GM19193 (cell line): ENCODE results near the gene CCDC73.

Experiments used
- POLR2A ChIP-seq: IDR thresholded peaks from 4 replicates; pipeline ENCODE4 v1.6.1; 2011; ENCODE audit not compliant: insufficient read depth, insufficient read length; ENCODE audit errors: extremely low read depth

The CCDC73 gene

DNA sequence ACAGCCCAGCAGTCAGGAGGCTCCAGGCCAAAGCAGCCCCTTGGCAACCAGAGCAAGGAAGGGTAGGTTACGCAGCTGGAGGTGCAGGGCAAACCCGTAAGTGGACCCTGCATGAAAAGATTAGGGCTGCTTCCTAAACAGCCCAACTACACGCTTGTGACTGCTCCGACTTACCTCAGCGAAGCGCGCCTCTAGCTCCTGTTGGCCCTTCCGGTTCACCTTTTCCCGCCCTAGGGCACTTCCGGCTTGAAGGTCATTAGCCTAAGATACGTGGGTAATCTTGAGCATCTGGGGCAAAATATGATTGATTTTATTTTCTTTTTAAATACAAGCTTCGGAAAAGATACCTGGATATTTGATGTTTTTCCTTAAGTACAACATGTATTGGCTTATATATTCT lies at the start of gene CCDC73:
TSS of gene CCDC73 (minus strand) at position 224 of the 400 bp plus-strand sequence. CDS start 34,419 bp downstream, outside the sequence.
- no peak for TF ChIP-seq POLR2A

DNA sequence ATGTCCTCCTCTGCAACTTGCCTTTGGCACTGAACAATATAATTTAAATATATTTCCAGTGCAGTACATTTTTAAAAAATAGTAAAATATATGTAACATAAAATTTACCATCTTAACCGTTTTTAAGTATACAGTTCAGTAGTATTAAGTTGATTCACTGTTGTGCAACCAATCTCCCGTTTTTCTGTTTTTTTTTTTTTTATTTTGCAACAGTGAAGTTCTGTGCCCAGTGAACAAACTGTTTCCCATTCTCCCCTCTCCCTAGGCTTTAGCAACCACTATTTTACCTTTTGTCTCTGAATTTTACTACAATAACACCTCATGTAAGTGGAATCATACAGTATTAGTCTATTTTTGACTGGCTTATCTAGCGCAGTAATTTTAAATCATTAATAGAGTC lies 49.1 kb upstream of the CCDC73 start:
- no peak for TF ChIP-seq POLR2A

DNA sequence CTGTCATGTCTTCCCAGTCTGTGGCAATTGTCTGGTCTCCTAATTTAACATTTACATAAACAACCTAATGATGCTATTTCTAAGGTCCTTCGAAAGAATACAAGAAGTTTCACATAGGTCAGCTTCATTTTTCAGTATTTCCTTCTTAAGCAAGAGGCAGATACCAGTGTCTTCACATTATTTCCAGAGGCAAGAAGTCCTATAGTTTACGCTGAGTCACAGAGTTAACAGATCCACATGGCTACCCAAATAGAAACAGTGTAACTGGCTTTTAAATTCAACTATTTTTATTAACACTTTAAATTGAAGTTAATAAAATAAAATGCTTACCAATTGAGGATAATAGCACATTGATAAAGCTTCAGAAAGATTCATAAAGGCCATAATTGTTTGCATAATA lies 46.1 kb upstream of the CCDC73 start:
- no peak for TF ChIP-seq POLR2A

DNA sequence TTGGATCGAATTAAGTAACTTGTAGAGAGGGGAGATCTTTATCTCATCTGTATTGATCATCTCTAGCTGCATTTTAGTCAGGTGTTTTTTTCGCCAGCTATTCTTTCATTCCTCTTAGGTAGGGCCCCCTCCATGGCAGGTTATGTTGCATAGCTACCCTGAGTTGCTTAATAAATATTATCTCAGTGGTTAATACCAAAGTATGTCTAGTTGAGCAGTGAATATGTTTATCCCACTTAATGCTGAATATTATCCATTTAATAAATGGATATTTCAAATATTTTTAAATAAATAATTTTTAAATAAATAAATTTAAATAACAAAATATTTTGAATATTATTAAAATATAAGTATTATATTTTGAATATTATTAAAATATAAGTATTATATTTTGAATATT lies 44.8 kb upstream of the CCDC73 start:
- no peak for TF ChIP-seq POLR2A

DNA sequence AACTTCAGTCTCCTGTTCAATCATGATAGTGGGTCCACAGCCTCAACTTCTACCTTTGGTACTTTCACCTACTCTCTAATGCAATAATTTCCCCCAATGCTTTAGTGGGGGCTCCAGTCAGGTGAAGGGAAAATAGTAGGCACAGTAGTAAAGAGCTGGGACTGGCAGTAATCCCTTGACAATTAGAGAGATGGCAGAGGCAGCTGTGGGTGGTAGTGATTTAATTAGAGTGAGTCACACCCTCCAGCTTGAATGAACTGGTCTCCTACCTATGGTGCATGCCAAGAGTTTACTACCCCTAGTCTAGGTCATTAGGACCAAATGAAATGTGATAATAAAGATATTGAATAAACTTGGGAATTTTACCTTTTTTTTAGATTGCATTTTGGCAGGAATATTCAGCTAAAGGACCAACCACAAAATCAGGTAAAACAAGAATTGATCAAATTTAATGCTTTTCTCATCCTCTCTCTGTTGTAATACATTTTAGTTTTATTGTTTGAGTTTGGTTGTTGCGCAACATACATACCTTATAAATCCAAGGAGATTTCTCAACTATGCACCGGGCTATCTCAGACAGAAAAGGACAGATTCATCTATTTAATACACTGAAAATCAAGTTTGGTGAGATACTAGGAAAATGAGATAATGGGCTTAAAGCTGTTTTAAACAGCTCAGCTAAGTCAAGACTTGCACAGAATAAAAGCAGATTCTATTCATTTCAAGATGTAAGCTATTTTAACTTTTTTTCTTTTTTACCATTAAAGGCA lies 44.2 kb upstream of the CCDC73 start:
- TF ChIP-seq POLR2A, result no peak

DNA sequence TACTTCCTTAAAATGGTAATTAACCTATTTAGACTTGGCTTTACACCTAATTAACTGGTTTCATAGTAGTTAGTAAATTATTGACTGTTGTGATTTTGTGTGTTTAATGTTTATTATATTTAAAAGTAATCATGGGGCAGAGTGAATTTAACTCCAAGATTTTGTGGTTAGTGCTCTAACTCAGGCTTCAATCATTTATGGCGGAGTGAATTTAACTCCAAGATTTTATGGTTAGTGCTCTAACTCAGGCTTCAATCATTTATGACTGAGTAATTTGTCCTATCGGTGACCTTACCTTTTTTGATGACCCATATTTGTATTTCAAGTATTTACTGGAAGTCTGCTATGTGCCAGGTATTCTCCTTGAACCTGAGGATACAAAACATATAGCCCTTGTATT lies 42.5 kb upstream of the CCDC73 start:
- TF ChIP-seq POLR2A, result no peak

DNA sequence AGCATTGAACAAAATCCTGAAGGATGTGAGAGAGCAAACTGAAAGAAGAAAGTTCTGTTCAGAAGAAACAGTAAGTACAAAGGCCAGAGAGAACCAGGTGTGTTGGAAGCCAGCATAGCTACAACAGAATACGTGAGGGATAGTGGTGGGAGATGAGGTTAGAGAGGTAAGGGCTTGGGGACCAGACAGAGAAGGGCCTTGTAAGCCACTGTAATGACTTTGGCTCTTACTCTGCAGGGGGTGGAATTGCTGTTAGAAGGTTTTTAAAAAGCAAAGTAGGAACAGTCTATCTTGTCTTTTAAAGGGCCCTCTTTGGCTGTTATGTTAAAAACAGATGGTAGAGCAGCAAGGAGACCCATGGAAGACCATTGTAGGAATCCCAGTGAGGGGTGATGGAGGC lies 39.5 kb upstream of the CCDC73 start:
- no peak for TF ChIP-seq POLR2A

DNA sequence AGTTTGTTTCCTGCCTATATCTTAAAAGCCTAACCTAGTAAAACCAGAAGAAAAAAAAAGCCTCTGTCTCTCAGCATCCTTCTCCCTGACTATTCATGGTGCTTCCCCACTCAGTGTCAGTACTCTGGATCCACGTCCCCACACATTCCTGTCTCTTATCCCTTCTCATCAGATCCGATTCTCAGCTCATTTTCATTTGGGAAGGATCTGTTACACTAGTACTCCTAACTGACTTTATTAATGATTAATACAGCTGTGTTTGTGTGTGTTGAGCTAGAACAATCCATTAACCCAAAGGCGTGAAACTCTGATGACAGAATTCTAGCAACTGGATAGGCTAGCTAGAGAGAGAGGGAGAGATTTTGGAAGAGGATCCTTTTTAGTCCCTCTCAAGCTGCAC lies 36.8 kb upstream of the CCDC73 start:
- TF ChIP-seq POLR2A, result no peak

DNA sequence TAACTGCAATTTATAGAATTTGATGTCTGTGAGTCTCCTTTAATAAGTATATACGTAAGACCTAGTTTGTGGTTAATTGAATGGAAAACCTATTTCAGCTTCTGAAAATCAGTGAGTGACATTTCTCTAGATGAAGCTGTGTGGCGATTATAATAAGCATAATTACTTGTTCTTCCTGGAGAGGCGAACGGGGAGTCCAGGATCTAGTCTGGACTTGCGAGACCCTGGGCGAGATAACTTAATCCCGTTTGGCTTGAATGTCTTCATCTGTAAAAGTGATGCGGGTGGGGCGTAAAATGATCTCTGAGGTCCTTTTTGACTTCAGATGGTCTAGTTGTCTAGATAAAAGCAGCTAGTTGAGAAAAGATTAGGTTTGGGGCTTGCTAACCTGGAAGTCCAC lies 36.3 kb upstream of the CCDC73 start:
- no peak for TF ChIP-seq POLR2A

DNA sequence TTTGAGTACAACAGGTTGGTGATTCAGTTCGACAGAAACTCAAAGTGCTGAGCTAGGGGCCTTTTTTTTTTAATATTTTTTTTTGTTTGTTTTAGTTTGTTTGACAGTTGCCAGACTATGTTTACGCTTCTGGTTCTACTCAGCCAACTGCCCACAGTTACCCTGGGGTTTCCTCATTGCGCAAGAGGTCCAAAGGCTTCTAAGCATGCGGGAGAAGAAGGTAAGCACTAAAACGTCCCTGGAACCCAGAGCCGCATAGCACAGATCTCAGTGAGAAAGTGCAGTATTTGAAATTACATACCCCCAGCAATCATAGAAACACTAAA lies 35.9 kb upstream of the CCDC73 start:
- no peak for TF ChIP-seq POLR2A

DNA sequence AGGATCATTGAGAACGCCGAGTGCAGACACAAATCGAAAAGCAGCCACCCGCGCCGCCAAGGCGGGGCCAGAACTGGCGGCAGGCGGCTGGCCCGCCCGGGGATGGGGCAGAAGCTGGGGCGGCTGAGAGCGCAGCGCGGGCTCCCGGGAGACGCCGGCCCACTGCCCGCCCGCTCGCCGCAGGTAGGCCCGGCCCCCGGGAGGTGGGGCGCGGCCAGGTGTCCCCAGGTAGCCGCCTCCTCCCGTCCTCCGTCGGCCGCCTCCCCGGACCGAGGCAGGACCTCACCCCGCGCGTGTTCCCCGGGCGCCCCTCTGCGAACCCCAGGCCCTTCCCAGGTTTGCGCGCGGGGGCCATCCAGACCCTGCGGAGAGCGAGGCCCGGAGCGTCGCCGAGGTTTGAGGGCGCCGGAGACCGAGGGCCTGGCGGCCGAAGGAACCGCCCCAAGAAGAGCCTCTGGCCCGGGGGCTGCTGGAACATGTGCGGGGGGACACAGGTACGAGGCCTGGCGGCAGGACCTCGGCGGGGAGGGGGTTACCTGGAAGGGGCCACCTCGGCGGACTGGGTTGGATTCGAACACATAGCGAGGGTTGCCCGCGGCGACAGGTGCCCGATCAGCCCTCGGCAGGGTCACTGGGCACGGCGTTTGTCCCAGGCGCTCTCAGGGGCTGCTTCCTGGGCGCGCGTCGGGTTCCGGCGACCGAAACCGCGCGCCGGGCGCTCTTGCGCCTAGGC lies 35.4 kb upstream of the CCDC73 start, which contains the start of gene PRRG4:
TSS of gene PRRG4 (plus strand) at position 248 of the 733 bp plus-strand sequence. CDS start 603 bp downstream, outside the sequence.
- peak; percentile 76 for TF ChIP-seq POLR2A

DNA sequence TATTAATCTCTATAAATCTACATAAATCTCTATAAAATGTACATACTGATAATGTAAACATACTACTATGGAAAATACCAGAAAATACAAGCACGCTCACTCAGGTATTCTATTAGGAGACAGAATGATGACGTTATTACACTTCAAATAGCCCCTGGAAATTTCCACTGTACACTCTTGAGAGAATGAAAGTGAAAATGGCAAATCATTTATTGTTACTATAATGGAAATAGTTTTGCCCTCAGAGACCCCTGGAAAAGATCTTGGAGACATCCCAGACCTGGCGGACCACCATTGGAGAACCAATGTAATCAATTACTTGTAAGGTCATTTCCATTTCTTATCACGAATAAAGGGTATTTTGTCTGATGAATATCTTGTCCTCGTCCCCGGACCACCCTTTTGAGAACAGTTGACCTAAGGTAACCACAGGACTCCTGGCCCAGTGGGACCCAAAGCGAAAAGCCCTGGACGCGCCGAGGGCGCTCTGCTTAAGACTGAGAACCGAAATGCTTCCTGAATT lies 34.8 kb upstream of the CCDC73 start:
- TF ChIP-seq POLR2A, result no peak

DNA sequence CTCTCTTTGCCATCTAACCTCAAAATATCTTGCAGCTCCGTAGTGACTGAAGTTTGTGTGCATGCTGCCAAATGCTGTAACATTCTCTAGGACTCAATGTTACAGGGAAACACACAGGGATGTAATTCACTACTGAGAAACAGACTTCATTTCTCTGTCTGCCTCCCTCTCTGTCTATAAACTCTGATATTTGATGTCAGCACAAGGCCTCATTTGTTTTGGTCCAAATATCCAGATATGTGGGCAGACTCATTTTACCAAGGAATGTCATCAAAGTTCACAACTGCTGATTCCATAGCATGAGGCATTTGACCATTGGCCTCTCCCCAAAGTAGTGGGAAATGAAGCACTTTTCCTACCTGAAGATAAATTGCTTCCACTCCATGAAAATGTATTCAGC lies 32.8 kb upstream of the CCDC73 start:
- TF ChIP-seq POLR2A, result no peak

DNA sequence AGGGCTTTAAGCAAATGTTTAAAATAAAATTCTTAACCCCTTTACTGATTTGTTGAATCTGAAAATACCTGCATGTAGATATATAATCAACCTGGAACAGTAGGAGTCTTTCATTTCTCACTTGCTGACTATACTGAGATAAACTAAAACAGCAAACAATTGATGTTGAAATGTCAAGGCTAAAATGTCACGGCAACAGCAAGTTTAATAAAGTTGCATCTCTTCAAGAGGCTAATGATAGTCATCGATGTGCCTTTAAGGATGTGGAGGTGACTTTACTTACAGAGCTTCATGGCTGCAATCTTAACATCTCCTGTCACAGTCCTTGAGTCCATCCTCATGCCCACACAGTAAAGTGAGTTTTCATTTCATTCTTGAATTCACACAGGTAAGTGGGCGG lies 31.7 kb upstream of the CCDC73 start:
- TF ChIP-seq POLR2A, result no peak

DNA sequence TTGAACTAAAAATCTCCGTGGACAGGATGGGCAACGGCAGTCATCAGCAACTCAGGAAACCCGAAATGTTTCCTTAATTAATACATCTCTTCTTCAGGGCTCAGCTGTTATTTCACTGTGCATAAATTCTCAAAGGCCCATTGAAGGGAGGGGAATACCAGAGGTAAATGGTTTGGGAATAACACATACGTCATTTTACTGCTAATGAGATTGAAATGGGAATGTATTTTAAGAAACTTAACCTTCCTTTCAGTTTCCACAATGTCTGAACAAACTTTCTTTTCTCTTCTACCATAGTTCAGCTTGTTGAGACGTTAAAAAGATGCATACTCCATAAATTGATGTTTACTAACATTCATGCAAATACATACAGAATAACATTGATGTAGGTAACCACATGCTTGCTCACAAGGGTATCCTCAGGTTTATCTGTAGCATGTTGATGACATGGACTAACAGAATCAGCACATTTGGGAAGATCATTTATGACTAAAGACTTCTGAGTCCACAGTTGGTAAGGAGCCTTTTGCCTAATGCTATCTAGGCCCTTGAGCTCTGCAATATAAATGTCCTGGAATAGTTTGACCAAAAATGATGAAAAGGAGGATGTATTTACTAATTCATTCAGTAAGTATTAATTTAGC lies 27.6 kb upstream of the CCDC73 start:
- no peak for TF ChIP-seq POLR2A
